Ecto neural progenitor cell (in vitro differentiated cells): ENCODE measurements around the gene IGFLR1.

Source experiments
- DNase-seq: peaks from one replicate; pipeline ENCODE4 v3.0.0-alpha.2; 2018; ENCODE audit warnings: low spot score

Gene IGFLR1

GRCh38 chr19:35755550-35756376 lies 13.5 kb upstream of the IGFLR1 start:
- DNase-seq = no peak

DNA sequence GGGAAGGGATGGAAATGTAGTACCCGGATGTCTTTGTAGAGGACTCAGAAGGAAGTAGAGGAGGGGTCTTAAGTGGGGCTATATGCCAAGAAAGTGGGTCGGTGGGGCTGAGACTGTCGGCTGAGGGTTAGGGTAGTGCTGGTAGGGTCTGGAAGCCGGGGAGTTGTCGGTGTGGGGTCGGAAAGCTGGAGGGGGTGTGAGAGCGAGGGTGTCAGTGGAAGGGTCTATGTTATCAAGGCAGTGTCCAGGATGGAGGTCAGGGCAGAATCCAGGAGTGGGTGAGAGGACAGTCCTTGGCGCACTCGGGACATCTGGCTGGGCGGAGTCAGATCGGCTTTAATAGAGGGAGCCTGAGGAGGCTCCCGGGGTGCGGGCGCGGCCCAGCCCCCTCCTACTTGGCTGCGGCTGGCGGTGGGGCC lies 12.9 kb upstream of the IGFLR1 start:
- no peak for DNase-seq

DNA sequence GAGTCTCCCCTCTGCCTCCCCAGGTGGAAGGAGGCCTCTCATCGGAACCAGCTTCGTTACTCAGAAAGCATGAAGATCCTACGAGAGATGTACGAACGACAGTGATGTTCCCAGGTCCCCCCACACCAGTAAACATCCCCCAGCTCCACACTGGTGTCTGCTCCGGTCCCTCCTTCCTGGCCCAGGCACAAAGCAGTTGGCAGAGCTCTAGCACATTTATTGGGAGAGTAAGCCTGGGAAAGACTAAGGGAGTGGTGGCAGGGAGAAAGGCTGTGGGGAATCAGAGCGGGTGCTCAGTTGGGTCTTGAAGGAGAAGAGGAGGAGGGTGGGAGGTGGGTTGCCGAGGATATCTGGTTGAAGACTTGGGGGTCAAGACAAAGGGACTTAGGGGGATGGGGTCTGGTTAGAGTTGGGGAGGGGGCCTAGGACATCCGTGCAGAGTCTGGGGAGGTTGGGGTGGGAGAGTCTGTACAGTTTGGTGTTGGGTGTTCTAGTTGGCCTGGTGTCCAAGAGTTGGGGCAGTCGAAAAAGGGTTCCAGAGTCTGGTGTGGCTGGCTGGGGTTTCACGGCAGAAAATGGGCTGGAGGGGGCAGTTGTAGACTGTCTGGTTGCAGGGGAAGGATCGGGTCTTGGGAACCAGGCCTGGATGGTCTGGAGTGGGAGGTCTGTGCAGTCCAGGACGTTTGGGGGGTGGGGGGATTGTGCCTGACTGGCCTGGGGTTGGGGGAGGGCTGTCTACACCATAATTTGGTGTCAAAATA lies 12.3 kb upstream of the IGFLR1 start:
- no peak for DNase-seq

DNA sequence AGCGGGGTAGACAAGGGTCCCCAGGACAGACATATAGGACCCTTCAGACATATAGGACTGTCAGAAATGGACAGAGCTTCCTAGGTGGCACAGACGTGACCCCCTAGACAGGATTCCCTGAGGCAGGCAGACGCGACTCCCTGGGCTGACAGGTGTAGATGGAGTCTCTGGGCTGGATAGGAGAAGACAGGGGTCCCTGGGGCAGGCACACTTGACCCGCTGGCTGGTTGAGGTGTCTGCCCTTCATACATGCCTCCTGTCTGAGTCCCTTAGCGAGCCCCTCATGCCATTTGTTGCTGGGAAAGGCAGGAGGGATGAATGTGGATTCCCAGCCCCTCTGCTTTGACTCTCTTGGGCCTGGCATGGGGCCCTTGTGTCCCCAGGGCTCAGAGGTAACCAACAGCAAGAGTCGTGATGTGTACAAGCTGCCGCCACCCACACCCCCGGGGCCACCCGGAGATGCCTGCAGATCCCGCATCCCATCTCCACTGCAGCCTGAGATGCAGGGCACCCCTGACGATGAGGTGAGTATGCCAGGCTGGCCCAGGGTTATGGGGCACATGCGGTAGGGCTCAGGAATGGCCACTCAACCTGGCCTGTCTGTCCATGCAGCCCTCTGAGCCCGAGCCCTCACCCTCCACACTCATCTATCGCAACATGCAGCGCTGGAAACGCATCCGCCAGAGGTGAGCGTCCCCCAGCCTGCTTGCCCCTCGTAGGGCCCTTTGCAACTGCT lies 11.6 kb upstream of the IGFLR1 start:
- no peak for DNase-seq

GRCh38 chr19:35752746-35753350 lies 10.6 kb upstream of the IGFLR1 start:
- no peak for DNase-seq

DNA sequence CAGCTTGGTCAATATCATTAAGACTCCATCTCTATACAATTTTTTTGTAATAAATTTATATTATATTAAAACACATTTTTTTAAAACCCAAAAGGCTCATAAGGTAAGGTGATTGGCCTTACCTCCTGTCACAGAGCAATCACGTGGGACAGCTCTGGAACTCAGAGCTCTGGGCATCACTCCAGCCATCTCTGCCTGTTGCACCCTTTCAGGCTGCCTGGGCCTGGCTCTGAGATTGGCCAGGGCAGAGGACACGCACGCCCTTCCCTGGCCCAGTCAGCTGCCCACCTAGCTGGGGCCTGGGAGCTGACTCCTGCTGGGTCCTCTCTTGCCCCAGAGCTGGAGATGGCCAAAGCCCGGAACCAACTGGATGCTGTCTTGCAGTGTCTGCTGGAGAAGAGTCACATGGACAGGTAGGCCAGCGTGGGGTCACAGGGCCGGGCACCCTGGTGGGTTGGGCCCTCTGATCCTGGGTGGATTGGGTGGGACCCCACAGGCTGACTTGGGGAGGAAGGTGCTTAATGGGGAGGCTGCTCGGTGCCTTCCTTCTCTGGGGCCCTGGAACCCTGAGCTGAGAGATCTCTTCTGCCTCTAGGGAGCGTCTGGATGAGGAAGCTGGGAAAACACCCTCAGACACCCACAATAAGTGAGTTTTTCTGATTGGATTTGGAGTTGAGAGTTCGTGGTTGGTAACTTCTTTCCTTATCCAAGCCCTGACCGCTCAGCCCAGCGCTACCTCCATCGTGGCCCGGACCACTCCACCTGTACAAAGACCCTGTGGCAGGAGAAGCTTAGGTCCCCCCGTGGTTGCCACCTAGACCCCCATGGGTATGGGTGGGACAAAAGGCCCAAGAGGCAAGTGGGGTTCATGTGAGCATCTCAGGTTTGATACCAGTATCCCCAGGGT lies 9.8 kb upstream of the IGFLR1 start:
- DNase-seq = no peak

GRCh38 chr19:35750167-35750566 lies 7.9 kb upstream of the IGFLR1 start:
- no peak for DNase-seq

DNA sequence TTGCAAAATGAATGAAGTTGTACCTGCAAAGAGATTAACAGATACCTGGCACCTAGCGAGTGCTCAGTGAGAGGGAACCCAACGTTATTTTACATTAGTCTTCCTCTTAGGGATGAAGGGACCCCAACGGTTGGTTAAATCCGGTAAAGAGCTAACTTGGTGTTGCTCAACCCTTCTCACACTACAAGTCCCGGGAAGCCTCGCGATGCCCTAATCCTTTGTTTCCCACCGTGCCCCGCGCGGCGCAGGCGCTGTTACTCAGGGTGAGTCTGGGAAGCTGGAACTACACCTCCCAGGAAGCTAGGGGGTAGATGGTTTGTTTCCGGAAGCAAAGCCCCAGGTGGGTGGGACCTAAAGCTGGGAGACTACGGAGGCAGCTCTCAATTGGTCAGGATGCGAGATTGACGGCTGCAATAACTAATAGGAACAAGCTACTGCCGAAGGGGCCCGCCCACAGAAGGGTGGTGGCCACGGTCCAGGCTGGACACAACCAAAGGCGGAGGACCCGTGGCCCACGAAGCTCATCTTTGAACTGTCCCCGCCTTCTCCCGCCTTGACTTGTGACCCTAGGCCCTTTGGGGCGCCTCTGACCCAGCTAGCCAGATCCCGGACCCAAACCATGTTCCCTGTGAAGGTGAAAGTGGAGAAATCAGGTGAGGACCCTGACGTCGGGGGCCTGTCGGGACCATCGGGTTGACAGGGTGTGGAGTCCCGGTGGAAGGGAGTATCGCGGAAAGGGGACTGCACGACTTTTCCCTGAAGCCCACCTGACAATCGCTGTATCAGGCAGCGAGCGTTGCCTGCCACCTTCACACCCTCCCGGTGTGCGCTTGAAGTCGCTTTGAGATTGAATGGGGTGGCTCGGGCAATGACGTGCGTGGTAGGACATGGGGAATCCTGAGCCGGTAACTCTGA lies 6.1 kb upstream of the IGFLR1 start, which contains the start of gene LIN37:
LIN37 (plus strand) TSS at position 471 of the 915 bp plus-strand sequence; CDS start at position 620, 149 bp downstream.
- DNase-seq = peak; percentile 99

DNA sequence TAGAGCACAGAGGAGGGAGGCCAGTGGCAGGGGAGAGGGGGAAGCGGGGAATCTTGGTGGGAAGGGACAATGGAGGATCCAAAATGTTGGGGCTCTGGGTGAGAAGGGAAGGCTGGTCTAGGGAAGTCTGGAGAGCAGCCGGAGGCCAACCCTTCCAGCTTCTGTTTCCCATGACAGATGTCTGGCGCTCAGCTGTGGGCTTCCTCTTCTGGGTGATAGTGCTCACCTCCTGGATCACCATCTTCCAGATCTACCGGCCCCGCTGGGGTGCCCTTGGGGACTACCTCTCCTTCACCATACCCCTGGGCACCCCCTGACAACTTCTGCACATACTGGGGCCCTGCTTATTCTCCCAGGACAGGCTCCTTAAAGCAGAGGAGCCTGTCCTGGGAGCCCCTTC lies 4.3 kb upstream of the IGFLR1 start:
- no peak for DNase-seq

DNA sequence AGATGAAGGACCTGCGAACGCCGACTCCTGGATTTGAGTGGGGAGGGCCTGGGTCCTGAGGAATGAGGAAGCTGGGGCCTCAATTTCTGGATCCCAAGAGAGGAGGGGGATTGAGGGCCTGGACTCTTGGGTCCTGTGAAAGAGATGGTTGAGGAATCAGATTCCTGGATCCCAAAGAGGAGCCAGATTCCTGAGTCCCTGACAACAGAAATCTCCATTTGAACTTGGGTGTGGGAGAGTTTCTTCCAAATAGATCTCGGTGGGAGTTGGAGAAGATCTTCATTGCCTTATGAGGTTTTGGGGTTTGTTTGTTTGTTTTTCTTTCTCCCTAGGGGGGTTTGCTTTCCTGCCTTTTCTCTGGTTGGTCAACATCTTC lies 3.8 kb upstream of the IGFLR1 start:
- no peak for DNase-seq

DNA sequence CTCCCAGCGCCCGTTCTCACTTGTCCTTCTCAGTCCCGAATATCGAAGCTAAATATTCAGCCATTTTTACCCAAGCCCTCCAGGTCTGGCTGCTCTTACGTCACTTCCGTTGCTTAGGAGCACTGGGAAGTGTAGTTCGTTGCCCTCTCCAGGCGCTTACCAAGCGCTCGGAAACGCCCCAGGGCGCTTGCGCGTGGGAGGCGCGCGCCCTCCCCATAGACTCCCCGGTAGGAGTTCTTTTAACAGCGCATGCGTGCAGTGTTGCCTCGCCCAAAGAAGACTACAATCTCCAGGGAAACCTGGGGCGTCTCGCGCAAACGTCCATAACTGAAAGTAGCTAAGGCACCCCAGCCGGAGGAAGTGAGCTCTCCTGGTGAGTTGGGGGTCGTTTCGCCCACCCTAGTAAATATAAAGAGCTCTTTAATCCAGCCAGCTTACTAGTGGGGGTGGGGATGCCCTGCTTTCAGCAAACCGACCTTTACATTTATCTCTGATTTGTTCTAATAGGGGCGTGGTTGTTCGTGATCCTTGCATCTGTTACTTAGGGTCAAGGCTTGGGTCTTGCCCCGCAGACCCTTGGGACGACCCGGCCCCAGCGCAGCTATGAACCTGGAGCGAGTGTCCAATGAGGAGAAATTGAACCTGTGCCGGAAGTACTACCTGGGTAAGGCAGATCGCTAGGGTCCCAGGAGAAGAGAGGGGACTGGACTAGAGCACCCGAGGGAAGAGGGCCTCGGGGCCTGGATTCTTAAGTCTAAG lies 3.3 kb upstream of the IGFLR1 start, which contains the start of the genes PSENEN and U2AF1L4:
PSENEN (plus strand) TSS at position 324 of the 759 bp plus-strand sequence; CDS start at position 604, 280 bp downstream.
U2AF1L4 (minus strand) TSS at position 91 of the 759 bp plus-strand sequence; CDS start at position 64, 27 bp downstream.
- peak; percentile 96 for DNase-seq

DNA sequence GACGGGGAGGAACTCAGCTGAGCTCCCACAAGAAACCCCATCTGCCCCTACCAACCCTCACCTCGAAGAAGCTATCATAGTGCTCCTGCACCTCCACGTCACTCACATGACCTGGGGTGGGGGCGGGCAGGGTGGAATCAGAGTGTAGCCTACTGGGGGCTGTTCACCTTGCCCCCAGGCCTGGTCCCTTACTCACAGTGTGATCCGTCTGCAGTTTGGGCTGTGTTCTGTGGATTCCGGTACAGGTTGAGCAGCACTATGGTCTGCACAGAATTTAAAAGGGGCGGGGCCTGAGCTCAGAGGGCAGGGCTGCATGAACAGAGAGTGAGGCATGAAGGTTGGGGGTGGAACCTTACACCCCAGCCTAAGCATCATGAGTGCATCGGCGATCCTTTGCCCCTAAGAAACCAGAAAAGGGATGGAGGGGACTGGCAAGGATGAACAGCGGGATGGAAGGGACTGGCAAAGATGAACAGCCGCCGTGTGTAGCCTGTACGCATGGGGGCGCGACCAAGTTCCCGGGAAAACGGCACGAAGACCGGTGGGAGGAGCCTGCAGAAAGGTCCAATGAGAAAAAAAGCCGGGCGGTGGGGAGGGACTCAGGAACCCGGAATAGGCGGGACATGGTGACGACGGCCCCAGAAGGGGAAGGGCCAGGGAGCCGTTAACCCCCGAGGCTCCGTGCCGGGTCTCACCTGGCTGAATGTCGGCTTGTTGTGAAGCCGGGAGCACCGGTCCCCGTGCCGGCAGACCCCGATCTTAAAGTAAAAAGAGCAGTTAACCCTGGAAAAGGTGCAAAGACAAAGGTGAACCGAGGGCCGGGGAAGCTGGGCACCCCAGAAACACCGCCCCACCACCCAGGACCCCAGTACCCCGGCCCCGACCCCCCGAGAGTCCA lies 2.4 kb upstream of the IGFLR1 start:
- peak; percentile 95 for DNase-seq

GRCh38 chr19:35743640-35744429 lies 1.6 kb upstream of the IGFLR1 start:
- no peak for DNase-seq

- DNase-seq = no peak
Observed at GRCh38 chr19:35741203-35741515, 1.1 kb downstream of the IGFLR1 start.

DNA sequence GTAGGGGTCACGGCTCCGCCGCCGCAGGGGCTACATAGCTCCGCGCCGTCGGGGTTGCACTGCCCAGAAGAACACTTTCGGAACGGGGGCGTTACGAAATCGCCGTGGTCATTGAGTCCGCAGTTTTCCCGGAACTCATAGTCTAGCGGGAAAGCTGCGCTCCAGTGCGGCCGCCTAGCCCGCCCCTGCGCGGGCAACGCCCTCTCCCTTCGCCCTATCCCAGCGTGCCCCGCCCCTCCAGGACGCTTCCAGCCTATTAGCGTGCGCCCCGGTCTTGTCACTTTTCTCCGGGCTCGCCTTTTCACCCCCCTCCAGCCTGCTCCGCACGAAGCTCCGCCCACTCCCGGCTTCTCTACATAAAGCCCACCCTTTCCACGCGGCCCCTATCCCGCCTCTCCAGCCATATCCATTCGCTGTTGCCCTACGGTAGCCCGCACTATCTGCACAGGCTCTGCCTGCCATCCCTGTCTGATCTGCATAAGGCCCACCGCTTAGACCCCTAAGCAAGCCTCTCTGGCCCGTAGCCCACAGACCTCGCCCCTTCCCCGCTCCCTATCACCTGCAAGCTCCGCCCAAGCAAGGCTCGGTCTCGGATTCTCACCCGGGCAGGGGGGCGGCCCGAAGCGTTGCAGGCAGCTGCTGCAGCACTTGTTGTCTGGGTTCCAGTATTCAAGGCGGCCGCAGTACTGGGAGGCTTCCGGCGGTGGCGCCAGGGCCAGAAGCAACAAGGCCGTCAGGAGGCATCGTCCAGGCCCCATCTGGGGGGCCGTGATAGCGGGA lies 1.6 kb downstream of the IGFLR1 start:
- DNase-seq = peak; percentile 97

GRCh38 chr19:35740108-35740422 lies 2.2 kb downstream of the IGFLR1 start:
- DNase-seq = no peak
